Subcutaneous adipose tissue (tissue), 4 donors: Measurements from ENCODE around the gene TNFRSF8. TPM values are rescaled to one million over a fixed set of nuclear protein-coding genes. Genes with fewer than 3 reads are reported as not detected.

ENCODE experiments used
- CTCF ChIP-seq: fragments of 450-650 bp; IDR thresholded peaks from one replicate; pipeline ENCODE4 v1.5.1; 2016; ENCODE audit warnings: low read depth, mild to moderate bottlenecking, control low read depth, antibody characterized with exemption, moderate library complexity
- total RNA-seq, 4 donors: library from RNA; depleted of rRNA; stranded (reverse); fragments of >200 nt; gene quantifications; one replicate each; pipeline ENCODE4 v1.1.0, GENCODE V29; 2016

The TNFRSF8 gene
- total RNA-seq, result 1 to 10 TPM; 1.5 to 7.2 (median 2.9) TPM

GRCh38 chr1:12063141-12064072 lies at the start of gene TNFRSF8:
TNFRSF8 (plus strand) TSS chr1:12063303; CDS start chr1:12063599, 296 bp downstream.
- no peak for TF ChIP-seq CTCF

- no peak for TF ChIP-seq CTCF
Observed at GRCh38 chr1:12014141-12014991, 48.7 kb upstream of the TNFRSF8 start.

GRCh38 chr1:12015001-12015491 lies 48.1 kb upstream of the TNFRSF8 start:
- TF ChIP-seq CTCF, result no peak

GRCh38 chr1:12015499-12015898 lies 47.6 kb upstream of the TNFRSF8 start:
- TF ChIP-seq CTCF, result no peak

- TF ChIP-seq CTCF, result no peak
Observed at GRCh38 chr1:12016182-12016581, 46.9 kb upstream of the TNFRSF8 start.

- no peak for TF ChIP-seq CTCF
Observed at GRCh38 chr1:12019858-12020509, 43.1 kb upstream of the TNFRSF8 start.
